Thyroid gland (tissue), 4 donors: ENCODE results near the gene ADGRD1. TPM values are rescaled to one million over a fixed set of nuclear protein-coding genes. Genes with fewer than 3 reads are reported as not detected.

Source experiments
- DNase-seq, 2 donors: peaks; one replicate each; pipeline ENCODE4 v3.0.0-alpha.2; 2019
- H3K27ac ChIP-seq, 3 donors: fragments of 200-600 bp; sonication (generic); 1 replicate in 2 of 3; 2 replicates in 1 of 3; pipeline ENCODE4 v1.5.1; 2016 to 2019; ENCODE audit warnings: mild to moderate bottlenecking in 1 of 3, moderate library complexity in 1 of 3
- H3K27me3 ChIP-seq: fragments of 200-600 bp; sonication (generic); one replicate; pipeline ENCODE4 v1.5.1; 2019
- H3K36me3 ChIP-seq, 2 donors: fragments of 200-600 bp; sonication (generic); one replicate each; pipeline ENCODE4 v1.5.1; 2016 to 2019
- H3K4me1 ChIP-seq, 2 donors: fragments of 200-600 bp; sonication (generic); one replicate each; pipeline ENCODE4 v1.5.1; 2017 to 2019
- H3K4me3 ChIP-seq, 3 donors: fragments of 200-600 bp; sonication (generic); replicated peaks in 1 of 3; 1 replicate in 2 of 3; 2 replicates in 1 of 3; pipeline ENCODE4 v1.5.1; 2016; ENCODE audit warnings: mild to moderate bottlenecking in 1 of 3
- H3K9me3 ChIP-seq: fragments of 200-600 bp; sonication (generic); one replicate; pipeline ENCODE4 v1.5.1; 2017
- CTCF ChIP-seq, 6 experiments: fragments of 200-600 bp in 3 of 6; fragments of 450-650 bp in 3 of 6; sonication (generic) in 3 of 6; IDR thresholded peaks; one replicate each; pipeline ENCODE4 v1.5.1; 2016 to 2019; ENCODE audit warnings: antibody characterized with exemption in 6 of 6, mild to moderate bottlenecking in 2 of 6, inconsistent platforms in 1 of 6, moderate library complexity in 1 of 6
- POLR2A ChIP-seq, 2 donors: fragments of 450-650 bp; IDR thresholded peaks; one replicate each; pipeline ENCODE4 v1.6.1; 2017; ENCODE audit warnings: antibody characterized with exemption in 2 of 2, mild to moderate bottlenecking in 2 of 2, moderate library complexity in 1 of 2
- WGBS, 2 donors: methylation state at CpG; one replicate each; pipeline ENCODE4 v1.1.5; 2017; 5-methylcytosine and 5-hydroxymethylcytosine counted together
- intact Hi-C: fragments of 100-400 bp; cut with DNase I; formaldehyde crosslinking; loops from one replicate; pipeline ENCODE4 v1.15.1; 2023
- total RNA-seq, 4 donors: library from RNA; depleted of rRNA; stranded (reverse); fragments of >200 nt; gene quantifications; one replicate each; pipeline ENCODE4 v1.2.3, GENCODE V29; 2016

ADGRD1 gene
- total RNA-seq, 4 donors from 2014 or later = 14.1 to 44.3 (median 24.7) TPM

- peak in 1 of 2 donors; percentile 1 for DNase-seq
- intact Hi-C loops = no loop called here
These were observed 139.3 kb downstream of the ADGRD1 start for GRCh38 chr12:131092901-131093603.

GRCh38 chr12:131093604-131093955, 139.9 kb downstream of the ADGRD1 start:
- intact Hi-C loops = no loop called here
- H3K4me3 ChIP-seq = no peak overlapping the region
- no peaks in the 10 kb centered on the region for H3K9me3 ChIP-seq
- TF ChIP-seq POLR2A (IDR thresholded peaks at IDR 0.05) (no peak), CTCF (IDR thresholded peaks at IDR 0.05) (no peak)
- no peak overlapping the region for H3K27ac ChIP-seq
- no peaks in the 10 kb centered on the region for H3K36me3 ChIP-seq
- H3K4me1 ChIP-seq = no peaks in the 10 kb centered on the region
- no peak for DNase-seq
- 0 to 79% methylated on average over 1 to 2 of the region's 5 CpGs for WGBS, 2 donors
- H3K27me3 ChIP-seq = no peaks in the 10 kb centered on the region

More at GRCh38 chr12:131092901-131093603, 139.3 kb downstream of the ADGRD1 start:
- Histone ChIP-seq H3K27ac (no peak overlapping the region), H3K4me1 (no peaks in the 10 kb centered on the region), H3K27me3 (no peaks in the 10 kb centered on the region), H3K9me3 (no peaks in the 10 kb centered on the region), H3K36me3 (no peaks in the 10 kb centered on the region), H3K4me3 (no peak overlapping the region)
- WGBS, 2 donors = 86 to 88% methylated on average over 18 to 19 of the region's 21 CpGs
- TF ChIP-seq CTCF (IDR thresholded peaks at IDR 0.05) (no peak), POLR2A (IDR thresholded peaks at IDR 0.05) (no peak)

GRCh38 chr12:131093971-131094830, 140.5 kb downstream of the ADGRD1 start:
- no peaks in the 10 kb centered on the region for H3K27me3 ChIP-seq
- WGBS, 2 donors = 91 to 96% methylated on average over 9 to 11 of the region's 11 CpGs
- intact Hi-C loops = no loop called here

GRCh38 chr12:131094831-131095805, 141.4 kb downstream of the ADGRD1 start:
- no peaks in the 10 kb centered on the region for H3K9me3 ChIP-seq
- no peak for TF ChIP-seq POLR2A (IDR thresholded peaks at IDR 0.05)
- TF ChIP-seq CTCF (IDR thresholded peaks at IDR 0.05) = no peak
- peak in 1 of 2 donors; percentile 0 for DNase-seq
- no peaks in the 10 kb centered on the region for H3K4me1 ChIP-seq
- H3K36me3 ChIP-seq = no peaks in the 10 kb centered on the region
- H3K27me3 ChIP-seq = no peaks in the 10 kb centered on the region
- 87 to 89% methylated on average over 23 to 24 of the region's 25 CpGs for WGBS, 2 donors
- H3K27ac ChIP-seq = no peak overlapping the region
- H3K4me3 ChIP-seq = no peak overlapping the region
- intact Hi-C loops = no loop called here

More at GRCh38 chr12:131093971-131094830, 140.5 kb downstream of the ADGRD1 start:
- no peaks in the 10 kb centered on the region for H3K36me3 ChIP-seq
- no peak for TF ChIP-seq POLR2A (IDR thresholded peaks at IDR 0.05)
- TF ChIP-seq CTCF (IDR thresholded peaks at IDR 0.05) = no peak
- H3K9me3 ChIP-seq = no peaks in the 10 kb centered on the region
- peak in 1 of 2 donors; percentile 1 for DNase-seq
- no peaks in the 10 kb centered on the region for H3K4me1 ChIP-seq
- no peak overlapping the region for H3K27ac ChIP-seq
- H3K4me3 ChIP-seq = no peak overlapping the region
